OCI-LY7 (cell line): Measurements from ENCODE around the gene CREB5. TPM values are rescaled to one million over a fixed set of nuclear protein-coding genes. Genes with fewer than 3 reads are reported as not detected.

Experiments
- BruUV-seq: library from RNA; stranded (reverse); fragments of 400-500 nt; replicated peaks from 2 replicates; lab custom pipeline; 2021; lab: Mats Ljungman, UMichigan
- CTCF ChIA-PET: fragments of 300-600 bp; sonication (Branson Sonifier 250); formaldehyde crosslinking; loops from one replicate; lab custom pipeline; 2022; ENCODE audit warnings: antibody characterized with exemption; ENCODE audit not compliant: unreplicated experiment; lab: Charles Lee
- POLR2A ChIA-PET: fragments of 300-600 bp; sonication (Branson Sonifier 250); formaldehyde crosslinking; loops from one replicate; lab custom pipeline; 2022; ENCODE audit warnings: antibody characterized with exemption; lab: Charles Lee
- DNase-seq: peaks from one replicate; pipeline ENCODE4 v3.0.0-alpha.2; 2015; ENCODE audit warnings: low spot score
- H2AFZ ChIP-seq: fragments of 200-600 bp; sonication (generic), shearing (Covaris generic); 2 replicates; pipeline ENCODE4 v1.6.1; 2014; ENCODE audit warnings: mild to moderate bottlenecking, antibody characterized with exemption, low read length, moderate library complexity
- H3K27ac ChIP-seq: fragments of 200-600 bp; sonication (generic); 2 replicates; pipeline ENCODE4 v1.5.1; 2014; ENCODE audit warnings: mixed run types, low read depth, mild to moderate bottlenecking, moderate library complexity, low read length, inconsistent platforms; ENCODE audit not compliant: poor library complexity, severe bottlenecking
- H3K36me3 ChIP-seq: fragments of 200-600 bp; sonication (generic); 2 replicates; pipeline ENCODE4 v1.6.1; 2014; ENCODE audit warnings: mild to moderate bottlenecking, antibody characterized with exemption, low read length, moderate library complexity, mixed read lengths; ENCODE audit not compliant: insufficient read depth
- H3K4me1 ChIP-seq: fragments of 200-600 bp; sonication (generic); 2 replicates; pipeline ENCODE4 v1.5.1; 2014; ENCODE audit warnings: mild to moderate bottlenecking, low read length; ENCODE audit not compliant: insufficient read depth, poor library complexity, severe bottlenecking
- H3K4me2 ChIP-seq: fragments of 200-600 bp; sonication (generic); 2 replicates; pipeline ENCODE4 v1.6.1; 2014; ENCODE audit warnings: mild to moderate bottlenecking, low read length
- H3K4me3 ChIP-seq: fragments of 200-600 bp; sonication (generic); 2 replicates; pipeline ENCODE4 v1.5.1; 2014; ENCODE audit warnings: mild to moderate bottlenecking, low read depth, low read length; ENCODE audit not compliant: poor library complexity, severe bottlenecking
- H3K79me2 ChIP-seq: fragments of 200-600 bp; sonication (generic); 2 replicates; pipeline ENCODE4 v1.6.1; 2016; ENCODE audit warnings: low read depth, mild to moderate bottlenecking, low read length, moderate library complexity, mixed read lengths; ENCODE audit not compliant: insufficient read depth
- H3K9me2 ChIP-seq: fragments of 200-600 bp; sonication (generic); 2 replicates; pipeline ENCODE4 v1.6.1; 2016; ENCODE audit warnings: mild to moderate bottlenecking, low read length, mixed read lengths; ENCODE audit not compliant: insufficient read depth
- H3K9me3 ChIP-seq: fragments of 200-600 bp; sonication (generic); 2 replicates; pipeline ENCODE4 v1.6.1; 2014; ENCODE audit warnings: mild to moderate bottlenecking, mixed run types, low read length, mixed read lengths
- H4K20me1 ChIP-seq: fragments of 200-600 bp; sonication (generic); 2 replicates; pipeline ENCODE4 v1.6.1; 2014; ENCODE audit warnings: mild to moderate bottlenecking, antibody characterized with exemption, low read length, moderate library complexity, mixed read lengths; ENCODE audit not compliant: insufficient read depth
- CTCF ChIP-seq: fragments of 200-600 bp; sonication (generic); conservative IDR thresholded peaks from 2 replicates; pipeline ENCODE4 v1.5.1; 2014; ENCODE audit warnings: mild to moderate bottlenecking, antibody characterized with exemption, low read length, moderate library complexity, mixed read lengths
- EZH2phosphoT487 ChIP-seq: fragments of 200-600 bp; sonication (generic); IDR thresholded peaks from 2 replicates; pipeline ENCODE4 v1.6.1; 2018; ENCODE audit warnings: low read depth, borderline replicate concordance, mild to moderate bottlenecking, mixed run types, antibody characterized with exemption, low read length, moderate library complexity, mixed read lengths
- intact Hi-C: fragments of 100-400 bp; cut with micrococcal nuclease; formaldehyde crosslinking; loops from one replicate; pipeline ENCODE4 v1.10.0; 2022; ENCODE audit not compliant: unreplicated experiment
- total RNA-seq, 2 experiments: library from RNA; depleted of rRNA in 1 of 2; stranded (reverse); fragments of >200 nt in 1 of 2; shearing (Covaris generic) in 1 of 2; gene quantifications; 2 replicates each; pipeline ENCODE4 v1.2.3, GENCODE V29; 2014 to 2022

Gene CREB5
- total RNA-seq, 2 experiments from 2014 or later: 2.0 to 13.3 TPM

- TF ChIP-seq CTCF (no peak), EZH2phosphoT487 (no peak)
- CTCF ChIA-PET: no interaction called here
- POLR2A ChIA-PET: interaction anchor here (0.7 to 1.1 kb wide), 4 partner anchors 9 to 253 kb away, joined by 3 to 7 read pairs (median 4); no protein-coding TSS in a partner anchor
- H2AFZ ChIP-seq: no peak overlapping the region
- H3K4me2 ChIP-seq: no peak overlapping the region
- H3K9me3 ChIP-seq: no peaks in the 10 kb centered on the region
- no peaks in the 10 kb centered on the region for H3K79me2 ChIP-seq
- no peak for DNase-seq
- H4K20me1 ChIP-seq: peaks cover 13% of the 10 kb centered on the region
- no peaks in the 10 kb centered on the region for H3K9me2 ChIP-seq
- intact Hi-C loops: no loop called here
- H3K36me3 ChIP-seq: no peaks in the 10 kb centered on the region
- H3K27ac ChIP-seq: no peak overlapping the region
- H3K4me3 ChIP-seq: no peak overlapping the region
- H3K4me1 ChIP-seq: no peaks in the 10 kb centered on the region
- BruUV-seq: no TSS peak
These were observed 231.4 kb downstream of the CREB5 start for GRCh38 chr7:28643584-28644340.

DNA sequence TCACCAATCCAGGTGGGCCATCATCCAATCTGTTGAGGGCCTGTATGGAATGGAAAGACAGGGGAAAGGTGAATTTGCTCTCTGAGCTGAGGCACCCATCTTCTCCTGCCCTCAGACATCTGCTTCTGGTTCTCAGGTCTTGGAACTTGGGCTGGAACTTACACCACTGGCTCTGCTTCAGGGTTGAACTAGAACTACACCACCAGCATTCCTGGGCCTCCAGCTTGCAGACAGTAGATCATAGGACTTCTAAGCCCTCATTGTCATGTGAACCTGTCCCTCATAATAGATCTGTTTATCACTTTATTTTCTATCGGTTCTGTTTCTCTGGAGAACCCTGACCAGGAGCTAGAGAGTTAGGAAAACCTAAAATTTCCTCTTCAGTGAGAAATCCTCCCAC, 233.5 kb downstream of the CREB5 start:
- intact Hi-C loops: no loop called here
- Histone ChIP-seq H3K9me3 (no peaks in the 10 kb centered on the region), H3K9me2 (no peaks in the 10 kb centered on the region), H4K20me1 (peaks cover 10% of the 10 kb centered on the region; the same call in 1 of the 2 replicates), H3K27ac (no peak overlapping the region), H3K79me2 (no peaks in the 10 kb centered on the region), H3K4me1 (no peaks in the 10 kb centered on the region), H3K4me2 (no peak overlapping the region), H3K36me3 (no peaks in the 10 kb centered on the region), H2AFZ (no peak overlapping the region), H3K4me3 (no peak overlapping the region)
- no TSS peak for BruUV-seq
- no peak for TF ChIP-seq CTCF
- no peak for TF ChIP-seq EZH2phosphoT487
- POLR2A ChIA-PET: interaction anchor here (0.7 kb wide), 1 partner anchor 123 kb away, joined by 3 read pairs; no protein-coding TSS in a partner anchor
- no peak for DNase-seq
- CTCF ChIA-PET: no interaction called here
